Heart left ventricle (tissue), 13 donors: ENCODE measurements around the gene SNX18.

Experiments
- CTCF ChIP-seq, 12 donors: fragments of 200-600 bp; sonication (generic) in 4 of 12; IDR thresholded peaks; one replicate each; pipeline versions ENCODE4 v1.5.0 to v1.8.0; 2018 to 2022; ENCODE audit warnings: antibody characterized with exemption in 12 of 12, mild to moderate bottlenecking in 5 of 12
- POLR2A ChIP-seq, 2 donors: fragments of 450-650 bp; IDR thresholded peaks; one replicate each; pipeline ENCODE4 v1.6.1; 2017; ENCODE audit warnings: antibody characterized with exemption in 2 of 2, mild to moderate bottlenecking in 2 of 2, moderate library complexity in 2 of 2
- donor health status: ischemic (EF 13 %, LVEDD 7.1; RV severe dilation, severe dysfunction).
- donor health status: DM: no; HTN: yes; CAD: no.
- donor health status: DM: no; HTN: no; CAD: no.
- donor health status: ischemic (EF 25% LVEDD 6.9; RV normal size, moderate dysfunction).
- donor health status: ischemic (EF 25% LVEDD 5.7; RV mildly dilated, moderate dysfunction).
- donor health status: ischemic (EF 35%, LVEDD 5.7; RV mildly dilated, moderate dysfunction).
- donor health status: nonischemic (EF 11% LVEDD 7.7; RV severe dilation, severe dysfunction).
- donor health status: DM: yes; HTN: yes; CAD: no.
- donor health status: PGD.
- donor health status: ischemic (EF 29% LVEDD 5.4; RV normal size, mild dysfunction).
- donor health status: nonischemic (EF 23%, LVEDD 6.1; RV moderate dilation, normal function).

- TF ChIP-seq CTCF (IDR thresholded peaks at IDR 0.05) = no peak
- TF ChIP-seq POLR2A (IDR thresholded peaks at IDR 0.05) = no peak
These were observed 68.8 kb downstream of the SNX18 start for GRCh38 chr5:54586336-54586735.
